Measurements from ENCODE around the gene DDX50.
"Not testable (repeated sequence)": the region's sequence is repeated elsewhere in the genome, so short reads cannot be mapped to it uniquely, and the experiment has no call there.

Gene DDX50

GRCh38 chr10:68902382-68902781 is 1.3 kb downstream of the DDX50 start:
- no peak for DNase-seq

GRCh38 chr10:68924593-68924992 is 23.5 kb downstream of the DDX50 start:
- no peak for DNase-seq

GRCh38 chr10:68925489-68925888 is 24.4 kb downstream of the DDX50 start:
- DNase-seq: no peak

GRCh38 chr10:68929157-68929556 is 28.0 kb downstream of the DDX50 start:
- not testable (repeated sequence) for DNase-seq

- not testable (repeated sequence) for DNase-seq
Measured at GRCh38 chr10:68929888-68930287, 28.8 kb downstream of the DDX50 start.

GRCh38 chr10:68932860-68933259 is 31.7 kb downstream of the DDX50 start:
- not testable (repeated sequence) for DNase-seq

GRCh38 chr10:68934994-68935393 is 33.9 kb downstream of the DDX50 start:
- DNase-seq: no peak

- peak; percentile 6 for DNase-seq
Measured at GRCh38 chr10:68938117-68938516, 37.0 kb downstream of the DDX50 start.

GRCh38 chr10:68938884-68939283 is 37.8 kb downstream of the DDX50 start:
- DNase-seq: no peak

- DNase-seq: not testable (repeated sequence)
Measured at GRCh38 chr10:68940917-68941316, 39.8 kb downstream of the DDX50 start.

GRCh38 chr10:68950598-68950997 is 49.5 kb downstream of the DDX50 start:
- DNase-seq: no peak

GRCh38 chr10:68954904-68955303 is 53.8 kb downstream of the DDX50 start:
- DNase-seq: no peak

GRCh38 chr10:68955355-68955831 is 54.3 kb downstream of the DDX50 start:
- no peak for DNase-seq

GRCh38 chr10:68955832-68956532 is 54.9 kb downstream of the DDX50 start, which contains the start of gene DDX21:
DDX21 (plus strand) TSS chr10:68956170; CDS start chr10:68956226, 56 bp downstream.
- DNase-seq: peak; percentile 92

GRCh38 chr10:68957284-68957615 is 56.1 kb downstream of the DDX50 start:
- DNase-seq: no peak

GRCh38 chr10:68957654-68958053 is 56.5 kb downstream of the DDX50 start:
- peak; percentile 13 for DNase-seq

GRCh38 chr10:68959695-68960527 is 58.8 kb downstream of the DDX50 start:
- DNase-seq: no peak

- no peak for DNase-seq
Measured at GRCh38 chr10:68963151-68963550, 62.0 kb downstream of the DDX50 start.

- DNase-seq: no peak
Measured at GRCh38 chr10:68973975-68974374, 72.9 kb downstream of the DDX50 start.

- not testable (repeated sequence) for DNase-seq
Measured at GRCh38 chr10:68975936-68976473, 74.9 kb downstream of the DDX50 start.

GRCh38 chr10:68979738-68980137 is 78.6 kb downstream of the DDX50 start:
- not testable (repeated sequence) for DNase-seq

- DNase-seq: no peak
Measured at GRCh38 chr10:68981074-68981473, 80.0 kb downstream of the DDX50 start.

- DNase-seq: no peak
Measured at GRCh38 chr10:68982389-68982788, 81.3 kb downstream of the DDX50 start.

- no peak for DNase-seq
Measured at GRCh38 chr10:68987611-68988010, 86.5 kb downstream of the DDX50 start.

Measured in fibroblast of skin of right biceps (primary cell).